ENCODE data around the gene NEK8. TPM values are rescaled to one million over a fixed set of nuclear protein-coding genes. Genes with fewer than 3 reads are reported as not detected.

NEK8 gene
- total and polyA plus RNA-seq, 4 donors = 1.5 to 5.0 (median 3.2) TPM

DNA sequence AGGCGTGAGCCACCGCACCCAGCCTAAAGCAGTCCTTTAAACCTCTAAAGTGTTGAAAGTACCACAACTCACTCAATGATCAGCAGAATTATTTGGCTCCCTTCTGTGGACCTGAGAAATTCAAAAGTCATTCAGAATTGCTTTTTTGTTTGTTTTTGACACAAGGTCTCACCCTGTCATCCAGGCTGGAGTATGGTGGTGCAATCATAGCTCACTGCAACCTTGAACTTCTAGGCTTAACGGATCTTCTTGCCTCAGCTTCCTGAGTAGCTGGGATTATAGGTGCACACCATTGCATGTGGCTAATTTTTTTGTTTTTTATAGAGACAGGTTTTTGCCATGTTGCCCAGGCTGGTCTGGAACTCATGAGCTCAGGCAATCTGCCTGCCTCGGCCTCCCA, 59.5 kb downstream of the NEK8 start:
- no peaks in the 10 kb centered on the region for H3K4me1 ChIP-seq (ENCODE audit: control insufficient read depth, insufficient read depth, low read length)
- H3K9me3 ChIP-seq (ENCODE audit: control insufficient read depth, insufficient read depth, low read length) = no peaks in the 10 kb centered on the region
- no peak overlapping the region for H3K27ac ChIP-seq (ENCODE audit: low read depth, low read length)
- no peaks in the 10 kb centered on the region for H3K27me3 ChIP-seq (ENCODE audit: control insufficient read depth, insufficient read depth, low read length)
- no peak for DNase-seq (ENCODE audit: low read depth in 4 of 6, low spot score in 6 of 6)
- no peak overlapping the region for H3K4me3 ChIP-seq (ENCODE audit: low read depth, low read length)
- peaks cover 3% of the 10 kb centered on the region for H3K36me3 ChIP-seq (ENCODE audit: control insufficient read depth, insufficient read depth, low read length)
- 100% methylated on average over 3 of the region's 4 CpGs for WGBS (ENCODE audit: insufficient coverage)

Small RNAs within 50 kb of the gene (small RNA-seq; reads per million reads assigned to genes)
- gene SNORD42A (ENCODE audit: low replicate concordance) = not detected
- not detected for gene SNORD42B (ENCODE audit: low replicate concordance)
- gene SNORD4A (ENCODE audit: low replicate concordance) = not detected
- gene SNORD4B (ENCODE audit: low replicate concordance) = not detected

Other genes starting within 250 kb of the NEK8 start
- not detected for gene FOXN1, start 222.4 kb upstream of the NEK8 start, total RNA-seq
- gene FOXN1, start 222.4 kb upstream of the NEK8 start, polyA plus RNA-seq (ENCODE audit: insufficient read length in 2 of 2) = not detected
- 10 to 100 TPM; 33.1 to 58.9 TPM for gene UNC119, start 176.2 kb upstream of the NEK8 start, total RNA-seq
- gene UNC119, start 176.2 kb upstream of the NEK8 start, polyA plus RNA-seq (ENCODE audit: insufficient read length in 2 of 2) = 10 to 100 TPM; 79.0 to 85.8 TPM
- gene PIGS, start 157.3 kb upstream of the NEK8 start, total RNA-seq = 10 to 100 TPM; 34.3 to 40.4 TPM
- 10 to 100 TPM; 53.6 to 57.5 TPM for gene PIGS, start 157.3 kb upstream of the NEK8 start, polyA plus RNA-seq (ENCODE audit: insufficient read length in 2 of 2)
- gene ALDOC, start 151.9 kb upstream of the NEK8 start, total RNA-seq = 100 to 1,000 TPM; 217 to 674 TPM
- 100 to 1,000 TPM; 578 to 619 TPM for gene ALDOC, start 151.9 kb upstream of the NEK8 start, polyA plus RNA-seq (ENCODE audit: insufficient read length in 2 of 2)
- gene SPAG5, start 129.8 kb upstream of the NEK8 start, total RNA-seq = 10 to 100 TPM; 14.1 to 24.8 TPM
- gene SPAG5, start 129.8 kb upstream of the NEK8 start, polyA plus RNA-seq (ENCODE audit: insufficient read length in 2 of 2) = 10 to 100 TPM; 26.7 to 32.0 TPM
- gene RSKR, start 114.6 kb upstream of the NEK8 start, total RNA-seq = 10 to 100 TPM; 12.4 to 13.7 TPM
- gene RSKR, start 114.6 kb upstream of the NEK8 start, polyA plus RNA-seq (ENCODE audit: insufficient read length in 2 of 2) = 10 to 100 TPM; 21.6 to 51.0 TPM
- gene BLTP2, start 83.6 kb upstream of the NEK8 start, total RNA-seq = 100 to 1,000 TPM in 1 of 2 donors, 10 to 100 TPM in 1; 87.8 to 108 TPM
- gene BLTP2, start 83.6 kb upstream of the NEK8 start, polyA plus RNA-seq (ENCODE audit: insufficient read length in 2 of 2) = 10 to 100 TPM; 69.1 to 85.7 TPM
- 10 to 100 TPM; 43.3 to 72.1 TPM for gene SDF2, start 66.9 kb upstream of the NEK8 start, total RNA-seq
- 10 to 100 TPM; 65.3 to 73.8 TPM for gene SDF2, start 66.9 kb upstream of the NEK8 start, polyA plus RNA-seq (ENCODE audit: insufficient read length in 2 of 2)
- 10 to 100 TPM; 46.8 to 48.5 TPM for gene SUPT6H, start 66.6 kb upstream of the NEK8 start, total RNA-seq
- 10 to 100 TPM; 59.3 to 63.7 TPM for gene SUPT6H, start 66.6 kb upstream of the NEK8 start, polyA plus RNA-seq (ENCODE audit: insufficient read length in 2 of 2)
- gene PROCA1, start 16.9 kb upstream of the NEK8 start, total RNA-seq = 1 to 10 TPM; 2.9 to 3.6 TPM
- 10 to 100 TPM; 11.8 to 17.4 TPM for gene PROCA1, start 16.9 kb upstream of the NEK8 start, polyA plus RNA-seq (ENCODE audit: insufficient read length in 2 of 2)
- 100 to 1,000 TPM in 1 of 2 donors, 10 to 100 TPM in 1; 30.0 to 111 TPM for gene RAB34, start 10.9 kb upstream of the NEK8 start, total RNA-seq
- gene RAB34, start 10.9 kb upstream of the NEK8 start, polyA plus RNA-seq (ENCODE audit: insufficient read length in 2 of 2) = 10 to 100 TPM; 48.1 to 58.8 TPM
- 1,000 to 10,000 TPM in 1 of 2 donors, 100 to 1,000 TPM in 1; 329 to 1,156 TPM for gene RPL23A, start 8.8 kb upstream of the NEK8 start, total RNA-seq
- 100 to 1,000 TPM; 576 to 608 TPM for gene RPL23A, start 8.8 kb upstream of the NEK8 start, polyA plus RNA-seq (ENCODE audit: insufficient read length in 2 of 2)
- gene TLCD1, start 2.6 kb upstream of the NEK8 start, total RNA-seq = 1 to 10 TPM; 3.0 to 5.1 TPM
- 1 to 10 TPM; 7.6 to 9.9 TPM for gene TLCD1, start 2.6 kb upstream of the NEK8 start, polyA plus RNA-seq (ENCODE audit: insufficient read length in 2 of 2)
- 10 to 100 TPM; 33.6 to 56.3 TPM for gene TRAF4, start 15.2 kb downstream of the NEK8 start, total RNA-seq
- gene TRAF4, start 15.2 kb downstream of the NEK8 start, polyA plus RNA-seq (ENCODE audit: insufficient read length in 2 of 2) = 100 to 1,000 TPM; 168 to 171 TPM
- gene FAM222B, start 114.0 kb downstream of the NEK8 start, total RNA-seq = 1 to 10 TPM; 4.3 to 7.9 TPM
- 10 to 100 TPM; 31.7 to 33.1 TPM for gene FAM222B, start 114.0 kb downstream of the NEK8 start, polyA plus RNA-seq (ENCODE audit: insufficient read length in 2 of 2)
- gene ERAL1, start 126.2 kb downstream of the NEK8 start, total RNA-seq = 10 to 100 TPM; 23.4 to 31.5 TPM
- gene ERAL1, start 126.2 kb downstream of the NEK8 start, polyA plus RNA-seq (ENCODE audit: insufficient read length in 2 of 2) = 10 to 100 TPM; 64.6 to 68.2 TPM
- gene FLOT2, start 168.9 kb downstream of the NEK8 start, total RNA-seq = 10 to 100 TPM; 34.9 to 39.6 TPM
- 100 to 1,000 TPM; 129 to 138 TPM for gene FLOT2, start 168.9 kb downstream of the NEK8 start, polyA plus RNA-seq (ENCODE audit: insufficient read length in 2 of 2)
- gene DHRS13, start 174.3 kb downstream of the NEK8 start, total RNA-seq = 10 to 100 TPM; 19.8 to 22.2 TPM
- gene DHRS13, start 174.3 kb downstream of the NEK8 start, polyA plus RNA-seq (ENCODE audit: insufficient read length in 2 of 2) = 10 to 100 TPM; 31.4 to 34.0 TPM
- 10 to 100 TPM; 21.3 to 29.6 TPM for gene PHF12, start 222.7 kb downstream of the NEK8 start, total RNA-seq
- 10 to 100 TPM; 46.3 to 56.0 TPM for gene PHF12, start 222.7 kb downstream of the NEK8 start, polyA plus RNA-seq (ENCODE audit: insufficient read length in 2 of 2)